Caki2 (cell line): ENCODE measurements around the gene EIF4EBP2. TPM values are rescaled to one million over a fixed set of nuclear protein-coding genes. Genes with fewer than 3 reads are reported as not detected.

Source experiments
- DNase-seq: peaks from one replicate; pipeline ENCODE4 v3.0.0-alpha.2; 2015; ENCODE audit warnings: low read depth
- in situ Hi-C: cut with HindIII; loops from 2 replicates; pipeline ENCODE4 v1.10.0; 2016; ENCODE audit warnings: low sequenced_read_pairs, low pct_unique_long_range_greater_than_20kb, mixed read lengths
- total RNA-seq: library from RNA; depleted of rRNA; stranded (reverse); fragments of >200 nt; shearing (Covaris generic); gene quantifications from 2 replicates; pipeline ENCODE4 v1.2.3, GENCODE V29; 2014; ENCODE audit warnings: low replicate concordance

Gene EIF4EBP2
- total RNA-seq, 1 experiment from 2014 or later: 6.5 TPM

GRCh38 chr10:70445718-70446657 lies 42.0 kb downstream of the EIF4EBP2 start:
- in situ Hi-C loops: no loop called here
- no peak for DNase-seq

GRCh38 chr10:70448236-70448635 lies 44.3 kb downstream of the EIF4EBP2 start:
- DNase-seq: no peak
- in situ Hi-C loops: no loop called here

GRCh38 chr10:70455213-70455630 lies 51.3 kb downstream of the EIF4EBP2 start:
- in situ Hi-C loops: no loop called here
- DNase-seq: no peak

GRCh38 chr10:70456164-70456563 lies 52.2 kb downstream of the EIF4EBP2 start:
- in situ Hi-C loops: no loop called here
- DNase-seq: no peak

GRCh38 chr10:70457759-70458305 lies 53.9 kb downstream of the EIF4EBP2 start:
- no peak for DNase-seq
- in situ Hi-C loops: no loop called here

DNA sequence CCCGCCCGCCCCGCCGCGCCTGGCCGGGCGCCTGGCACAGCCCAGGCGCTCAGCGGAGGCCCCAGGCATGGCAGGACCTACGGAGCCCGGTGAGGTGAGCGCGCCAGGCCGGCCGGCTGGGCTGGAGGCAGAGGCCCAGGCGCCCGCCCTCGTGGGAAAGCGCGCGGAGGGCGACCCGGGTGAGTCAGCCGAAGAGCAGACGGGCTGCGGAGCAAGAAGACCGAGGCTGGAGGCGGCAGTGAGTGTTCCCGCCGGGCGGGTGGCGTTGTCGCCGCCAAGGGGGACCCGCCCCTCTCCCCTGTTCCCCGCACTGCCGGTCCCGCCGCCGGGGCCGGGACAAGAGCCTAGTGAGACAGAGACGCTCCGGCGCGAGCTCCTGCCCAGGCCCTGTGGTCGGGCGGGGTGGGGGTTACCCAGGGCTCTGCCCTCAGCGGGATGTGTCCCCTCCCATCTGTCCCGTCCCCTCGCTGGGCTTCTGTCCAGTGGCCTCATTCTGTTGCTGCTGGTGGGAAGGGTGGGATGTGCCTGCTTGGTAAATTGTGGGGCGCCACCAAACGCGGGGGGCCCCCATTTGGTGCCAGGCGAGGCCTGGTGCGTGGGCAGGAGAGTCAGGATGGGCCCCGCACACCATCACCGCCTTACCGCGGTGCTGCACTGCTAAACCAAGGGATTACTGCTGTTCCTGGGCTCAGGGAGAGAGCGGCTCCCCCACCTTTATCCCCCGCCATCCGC lies 54.5 kb downstream of the EIF4EBP2 start:
- no peak for DNase-seq
- in situ Hi-C loops: no loop called here

- no peak for DNase-seq
- in situ Hi-C loops: no loop called here
These were observed 55.3 kb downstream of the EIF4EBP2 start for GRCh38 chr10:70459061-70459773.

DNA sequence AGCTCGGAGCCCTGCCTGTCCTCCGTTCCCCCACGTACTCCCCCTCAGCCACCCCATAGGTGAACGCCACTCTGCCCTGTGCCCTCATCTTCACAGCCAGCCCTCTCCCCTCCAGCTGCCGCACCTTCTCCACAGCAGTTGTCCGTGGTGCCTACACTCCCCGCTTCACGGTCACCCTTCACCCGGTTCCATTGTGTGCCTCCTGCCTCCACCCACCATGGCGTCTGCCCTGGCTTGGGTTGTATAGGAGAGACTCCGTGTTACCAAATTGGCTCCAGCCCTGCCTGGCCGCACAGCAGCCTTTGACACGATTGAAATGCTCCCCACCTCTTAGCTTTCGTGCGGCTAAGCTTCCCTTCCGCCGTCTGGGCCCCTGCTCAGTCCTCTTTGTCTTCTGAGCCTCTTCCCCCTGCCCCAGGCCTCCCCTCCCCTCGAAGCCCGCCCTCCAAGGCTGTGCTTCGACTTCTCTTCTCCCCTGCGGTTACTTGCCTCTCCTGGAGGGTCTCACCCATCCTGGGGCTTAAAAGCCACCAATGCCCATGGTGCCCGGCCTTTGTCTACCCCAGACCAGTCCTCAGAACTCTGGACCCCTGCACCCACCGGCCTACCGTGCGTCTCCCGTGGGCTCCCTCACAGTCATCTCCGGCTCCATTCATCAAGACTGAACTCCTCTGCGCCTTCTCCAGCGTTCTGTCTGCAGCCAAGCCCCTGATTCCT lies 56.0 kb downstream of the EIF4EBP2 start:
- in situ Hi-C loops: no loop called here
- no peak for DNase-seq

GRCh38 chr10:70461397-70462348 lies 57.7 kb downstream of the EIF4EBP2 start:
- in situ Hi-C loops: no loop called here
- DNase-seq: no peak

DNA sequence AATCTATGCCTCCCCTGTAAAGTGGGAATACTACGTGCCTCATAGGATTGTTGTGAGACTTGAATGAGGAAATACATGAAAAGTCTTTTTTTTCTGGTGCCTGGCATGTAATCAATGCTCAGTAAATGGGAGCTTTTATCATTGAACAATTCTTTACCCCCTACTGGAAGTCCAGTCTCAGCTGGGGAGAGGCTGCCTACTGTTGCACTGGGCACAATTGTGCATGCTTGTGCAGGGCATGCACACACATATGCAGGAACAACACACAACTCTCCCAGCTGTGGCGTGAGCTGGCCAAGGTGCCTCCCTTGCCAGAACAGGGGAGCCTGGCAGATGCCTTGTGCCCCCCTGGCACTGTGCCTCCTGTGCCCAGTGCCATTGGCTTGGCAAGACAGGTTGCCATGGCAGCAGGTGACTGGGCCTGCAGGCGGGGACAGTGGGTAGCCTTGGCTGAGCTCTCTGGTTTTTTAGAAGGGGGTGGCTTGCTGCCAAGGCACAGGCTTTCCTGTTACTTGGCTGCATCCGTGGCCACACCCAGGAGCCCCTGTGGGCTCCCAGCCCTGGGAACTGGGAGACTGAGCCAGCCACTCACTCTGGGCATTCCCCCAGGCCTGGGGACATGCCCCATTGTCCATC lies 58.5 kb downstream of the EIF4EBP2 start:
- in situ Hi-C loops: no loop called here
- no peak for DNase-seq

GRCh38 chr10:70465278-70465677 lies 61.3 kb downstream of the EIF4EBP2 start:
- DNase-seq: no peak
- in situ Hi-C loops: no loop called here

DNA sequence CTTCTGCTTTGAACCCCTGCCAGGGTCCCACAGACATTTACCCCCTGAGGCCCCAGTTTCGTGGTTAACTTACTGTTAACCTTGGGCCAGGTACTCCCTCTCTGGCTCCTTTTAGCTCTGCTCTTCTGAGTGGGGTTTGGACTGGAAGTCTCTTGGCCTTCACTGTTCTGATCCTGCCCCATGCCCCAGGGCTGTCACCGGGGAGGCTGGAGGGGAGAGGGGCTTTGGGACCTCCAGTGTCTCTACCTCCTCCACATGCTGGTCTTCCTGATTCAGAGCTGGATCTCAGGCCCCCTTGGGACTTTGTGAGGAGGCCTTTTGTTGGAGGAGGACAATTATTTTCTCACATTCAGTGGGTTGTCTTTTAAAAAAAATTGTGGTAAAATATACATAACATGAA lies 61.9 kb downstream of the EIF4EBP2 start:
- no peak for DNase-seq
- in situ Hi-C loops: no loop called here

GRCh38 chr10:70466951-70467350 lies 63.0 kb downstream of the EIF4EBP2 start:
- in situ Hi-C loops: no loop called here
- DNase-seq: no peak

GRCh38 chr10:70472799-70473454 lies 69.0 kb downstream of the EIF4EBP2 start:
- no peak for DNase-seq
- in situ Hi-C loops: no loop called here

DNA sequence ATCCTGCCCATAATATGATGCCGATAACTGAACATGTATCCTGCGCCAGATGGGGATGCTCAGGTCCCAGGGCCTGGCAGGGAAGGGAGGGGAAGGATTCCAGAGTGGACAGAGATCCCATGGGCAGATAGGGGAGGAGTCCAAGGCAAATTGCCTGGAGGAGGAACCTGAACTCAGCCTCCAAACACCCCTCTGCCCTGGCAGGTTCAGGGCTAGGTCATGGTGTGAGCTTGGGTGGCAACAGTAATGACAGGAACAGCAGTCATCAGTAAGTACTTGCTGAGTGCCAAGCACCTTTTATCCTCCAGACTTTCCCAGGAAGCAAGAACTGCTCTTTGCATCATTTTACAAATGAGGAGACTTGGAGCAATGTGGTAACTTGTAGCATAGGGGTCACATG lies 70.8 kb downstream of the EIF4EBP2 start:
- in situ Hi-C loops: no loop called here
- peak; percentile 28 for DNase-seq

- DNase-seq: no peak
- in situ Hi-C loops: no loop called here
These were observed 71.7 kb downstream of the EIF4EBP2 start for GRCh38 chr10:70475661-70476060.
